LNCAP (cell line): ENCODE data around the gene MGRN1.

ENCODE experiments used
- TF ChIP-seq, protein P1 (sequence below): fragments of 450-650 bp; IDR thresholded peaks from 2 replicates; pipeline ENCODE4 v1.5.1; 2017; ENCODE audit warnings: mild to moderate bottlenecking

MGRN1 gene

DNA sequence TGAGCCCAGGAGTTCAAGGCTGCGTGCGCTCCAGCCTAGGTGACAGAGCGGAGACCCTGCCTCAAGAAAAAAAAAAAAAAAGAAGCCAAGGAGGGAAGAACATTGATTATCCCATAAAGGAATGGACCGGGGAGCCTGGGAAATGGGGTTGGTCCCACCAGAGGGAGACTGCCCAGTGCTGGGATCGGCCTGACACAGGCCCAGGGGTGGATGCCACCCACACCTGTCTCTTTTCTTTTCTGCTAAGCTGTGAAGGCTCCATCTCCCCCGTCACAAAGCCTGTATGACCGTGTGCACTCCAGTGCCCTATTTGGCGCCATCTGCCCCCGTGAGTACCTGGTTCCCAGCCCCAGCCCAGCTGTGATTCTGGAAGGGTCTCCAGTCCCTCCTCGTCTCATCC, 25.6 kb upstream of the MGRN1 start:
- TF ChIP-seq, protein P1, sequence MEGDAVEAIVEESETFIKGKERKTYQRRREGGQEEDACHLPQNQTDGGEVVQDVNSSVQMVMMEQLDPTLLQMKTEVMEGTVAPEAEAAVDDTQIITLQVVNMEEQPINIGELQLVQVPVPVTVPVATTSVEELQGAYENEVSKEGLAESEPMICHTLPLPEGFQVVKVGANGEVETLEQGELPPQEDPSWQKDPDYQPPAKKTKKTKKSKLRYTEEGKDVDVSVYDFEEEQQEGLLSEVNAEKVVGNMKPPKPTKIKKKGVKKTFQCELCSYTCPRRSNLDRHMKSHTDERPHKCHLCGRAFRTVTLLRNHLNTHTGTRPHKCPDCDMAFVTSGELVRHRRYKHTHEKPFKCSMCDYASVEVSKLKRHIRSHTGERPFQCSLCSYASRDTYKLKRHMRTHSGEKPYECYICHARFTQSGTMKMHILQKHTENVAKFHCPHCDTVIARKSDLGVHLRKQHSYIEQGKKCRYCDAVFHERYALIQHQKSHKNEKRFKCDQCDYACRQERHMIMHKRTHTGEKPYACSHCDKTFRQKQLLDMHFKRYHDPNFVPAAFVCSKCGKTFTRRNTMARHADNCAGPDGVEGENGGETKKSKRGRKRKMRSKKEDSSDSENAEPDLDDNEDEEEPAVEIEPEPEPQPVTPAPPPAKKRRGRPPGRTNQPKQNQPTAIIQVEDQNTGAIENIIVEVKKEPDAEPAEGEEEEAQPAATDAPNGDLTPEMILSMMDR: no peak

DNA sequence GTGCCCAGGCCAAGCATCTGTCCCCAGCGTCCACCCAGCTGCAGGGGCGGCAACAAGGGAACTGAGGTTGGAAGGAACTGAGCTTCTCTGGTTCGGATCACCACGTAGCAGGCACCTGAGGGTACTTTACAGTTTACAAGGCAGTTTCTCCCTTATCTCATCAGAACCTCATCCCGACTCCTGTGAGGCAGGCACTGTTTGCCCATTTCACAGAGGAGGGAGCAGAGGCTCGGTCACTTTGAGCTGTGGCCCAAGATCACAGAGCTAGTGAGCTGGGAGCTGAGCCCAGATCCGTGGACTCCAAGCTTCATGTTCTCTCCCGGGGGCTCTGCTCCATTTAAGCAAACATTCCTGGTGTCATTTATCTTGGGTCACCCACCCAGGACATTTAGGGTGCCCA, 25.1 kb upstream of the MGRN1 start:
- TF ChIP-seq, protein P1: no peak

DNA sequence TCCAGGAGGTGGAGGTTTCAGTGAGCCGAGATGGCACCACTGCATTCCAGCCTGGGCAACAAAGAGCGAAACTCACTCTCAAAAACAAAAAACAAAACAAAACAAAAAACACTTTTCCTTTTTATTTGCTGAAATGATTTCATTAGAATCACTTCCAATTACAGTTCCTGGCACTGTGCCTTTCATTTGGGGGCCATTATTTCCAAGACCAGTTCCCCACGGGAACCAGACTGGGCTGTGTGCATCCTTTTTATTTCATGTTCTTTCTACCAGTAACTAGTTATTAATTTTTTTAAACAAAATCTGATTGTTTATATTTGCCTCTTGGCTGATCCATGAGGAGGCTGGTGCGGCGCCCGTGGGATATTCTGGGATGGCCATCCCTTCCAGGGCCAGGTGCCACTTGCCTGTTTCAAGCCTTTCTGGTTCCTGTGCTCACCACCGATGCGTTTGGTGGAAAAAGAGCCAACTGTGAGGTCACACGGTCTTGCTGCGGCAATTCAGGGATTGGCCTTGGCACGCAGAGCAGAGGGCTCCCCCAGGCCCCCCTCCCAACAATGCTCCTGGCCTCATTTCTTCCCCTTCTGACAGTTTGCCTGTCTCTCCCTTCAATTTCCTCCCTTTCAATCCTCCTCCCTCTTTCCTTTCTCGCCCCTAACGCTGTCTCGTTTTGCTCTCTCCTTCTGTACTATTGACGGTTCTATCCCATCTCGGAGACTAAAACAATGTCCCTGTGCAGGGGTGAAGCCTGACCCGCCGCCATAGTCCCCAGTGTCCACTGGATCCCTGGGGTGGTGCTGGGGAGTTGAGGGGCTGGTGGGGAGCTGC, 23.4 kb upstream of the MGRN1 start:
- TF ChIP-seq, protein P1: no peak

DNA sequence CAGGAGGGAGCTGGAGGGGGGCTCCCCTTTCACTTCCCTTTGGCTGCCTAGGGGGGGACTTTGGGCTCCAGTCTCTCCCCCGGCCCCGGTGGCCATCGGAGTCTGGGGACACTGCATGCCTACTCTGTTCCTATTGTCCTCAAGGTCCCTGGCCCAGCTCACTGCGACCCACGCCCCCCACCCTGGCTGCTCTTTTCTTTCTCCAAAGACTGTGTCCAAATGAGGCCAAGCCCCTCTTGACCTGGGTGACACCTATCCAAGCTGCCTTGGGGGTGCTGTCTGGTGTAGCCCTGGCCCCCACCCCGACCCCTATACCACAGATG, 22.8 kb upstream of the MGRN1 start:
- TF ChIP-seq, protein P1: no peak

DNA sequence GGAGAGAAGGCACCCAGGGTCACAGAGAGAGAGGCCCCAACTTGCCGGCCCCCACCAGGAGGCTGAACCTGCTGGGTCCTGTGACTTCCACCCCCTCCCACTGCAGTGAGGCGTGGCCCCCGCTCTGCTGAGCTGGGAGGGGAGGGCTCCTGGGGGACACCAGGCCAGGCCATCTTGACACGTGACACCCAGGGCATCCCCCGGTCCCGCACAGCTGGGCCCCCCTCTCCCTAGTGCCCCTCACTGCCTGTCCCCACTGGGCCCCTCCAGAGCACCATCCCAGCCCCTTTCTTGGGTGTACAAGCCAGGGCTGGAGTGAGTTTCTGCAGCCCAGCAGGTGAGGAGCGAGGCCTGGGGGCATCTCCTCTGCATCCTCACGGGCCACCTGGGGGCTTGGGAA, 22.3 kb upstream of the MGRN1 start:
- TF ChIP-seq, protein P1: no peak

DNA sequence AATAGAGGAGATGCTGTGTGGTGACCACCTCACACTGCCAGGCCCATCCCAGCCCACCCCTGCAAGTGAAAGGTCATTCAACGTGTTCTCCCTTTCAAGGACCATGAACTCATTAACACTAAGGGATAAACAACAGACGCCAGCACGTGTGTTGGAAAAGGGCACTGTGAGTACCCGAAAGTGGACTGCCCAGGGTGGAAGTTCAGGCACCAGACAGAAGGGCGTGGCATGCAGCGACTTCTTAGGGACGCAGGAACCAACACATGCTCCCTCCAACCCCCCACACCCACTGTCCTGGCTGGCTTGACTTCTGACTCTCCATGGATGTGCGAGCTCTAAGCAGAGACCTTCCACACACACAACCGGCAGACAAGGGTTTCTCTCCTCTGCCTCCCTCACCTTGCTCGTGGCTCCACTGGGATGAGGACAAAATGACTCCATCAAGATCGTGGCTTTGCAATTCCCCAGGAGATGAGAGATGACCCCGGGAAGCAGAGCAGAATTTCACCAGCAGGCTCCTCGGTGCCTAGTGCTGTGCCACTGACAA, 20.9 kb upstream of the MGRN1 start:
- TF ChIP-seq, protein P1: no peak

DNA sequence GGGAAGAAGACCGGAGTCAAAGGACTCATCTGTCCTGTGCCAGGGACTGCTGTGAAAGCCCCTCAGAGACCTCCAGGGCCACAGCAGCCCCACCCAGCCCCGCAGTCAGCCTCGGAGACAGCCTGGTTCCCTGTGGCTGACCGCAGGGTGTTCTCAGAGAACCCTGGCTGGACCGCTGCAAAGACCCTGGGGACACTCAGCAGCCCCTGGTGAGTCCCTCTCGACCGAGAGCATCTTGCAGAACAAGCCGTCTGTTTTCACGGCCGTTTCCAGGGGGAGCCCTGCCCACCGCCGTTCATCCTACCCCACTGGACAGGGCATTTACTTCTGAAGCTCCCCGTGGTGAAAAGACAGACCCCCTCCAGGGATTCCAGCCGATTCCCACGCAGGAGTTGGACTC, 20.2 kb upstream of the MGRN1 start:
- TF ChIP-seq, protein P1: no peak

DNA sequence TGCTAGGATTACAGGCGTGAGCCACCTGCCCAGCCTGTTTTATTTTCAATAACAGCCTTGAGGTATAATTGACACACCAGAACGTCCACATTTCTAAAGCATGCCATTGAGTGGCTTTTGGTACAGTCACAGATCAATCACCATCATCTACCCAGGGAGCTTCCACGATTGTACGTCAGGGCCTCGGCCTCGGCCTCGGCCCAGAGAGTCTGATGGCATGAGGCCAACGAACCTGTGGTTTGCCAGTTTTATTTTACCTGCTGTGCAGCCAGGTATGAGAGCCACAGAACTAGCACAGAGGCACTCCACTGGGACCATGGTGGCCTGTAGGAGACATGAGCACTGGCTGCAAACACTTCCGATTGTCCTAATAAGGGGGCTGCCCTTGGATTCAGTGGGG, 18.3 kb upstream of the MGRN1 start:
- TF ChIP-seq, protein P1: no peak
